HepG2 (cell line): ENCODE data around the gene METTL1. TPM values are rescaled to one million over a fixed set of nuclear protein-coding genes. Genes with fewer than 3 reads are reported as not detected.

Experiments used
- ESRRA ChIP-seq: sonication (generic); formaldehyde crosslinking; IDR thresholded peaks from 2 replicates; pipeline ENCODE4 v1.5.1; 2020; ENCODE audit warnings: mild to moderate bottlenecking, low read depth, missing genetic modification reagents
- KLF6 ChIP-seq: IDR thresholded peaks from 2 replicates; pipeline ENCODE4 v1.8.0; 2016; ENCODE audit warnings: missing biosample characterization, missing genetic modification reagents
- NFRKB ChIP-seq: fragments of 450-650 bp; IDR thresholded peaks from 2 replicates; pipeline ENCODE4 v1.6.1; 2017
- NR2C2 ChIP-seq: sonication (generic); formaldehyde crosslinking; IDR thresholded peaks from 2 replicates; pipeline ENCODE4 v1.4.0; 2020; ENCODE audit warnings: missing genetic modification reagents, mild to moderate bottlenecking, moderate library complexity, borderline replicate concordance
- NR2F1 ChIP-seq, 2 experiments: fragments of 450-650 bp in 1 of 2; formaldehyde crosslinking in 1 of 2; IDR thresholded peaks; 2 replicates each; pipeline versions ENCODE4 v1.5.0 to v1.6.1; 2016 to 2020; ENCODE audit warnings: mild to moderate bottlenecking in 1 of 2, missing compliant biosample characterization in 1 of 2, missing genetic modification reagents in 1 of 2, moderate library complexity in 1 of 2
- SP1 ChIP-seq, 2 experiments: fragments of 450-650 bp in 1 of 2; sonication (generic) in 1 of 2; formaldehyde crosslinking in 1 of 2; IDR thresholded peaks; 2 replicates each; pipeline versions ENCODE4 v1.4.0 to v1.6.1; 2016 to 2020; ENCODE audit warnings: missing genetic modification reagents in 1 of 2
- ZMYM4 ChIP-seq: sonication (generic); formaldehyde crosslinking; IDR thresholded peaks from 2 replicates; pipeline ENCODE4 v1.8.1; 2023; ENCODE audit warnings: mild to moderate bottlenecking, missing genetic modification reagents
- ZNF274 ChIP-seq: sonication (generic); formaldehyde crosslinking; IDR thresholded peaks from 2 replicates; pipeline ENCODE4 v1.5.1; 2020; ENCODE audit warnings: mild to moderate bottlenecking, missing genetic modification reagents
- ZNF709 ChIP-seq: sonication (generic); formaldehyde crosslinking; IDR thresholded peaks from 2 replicates; pipeline ENCODE4 v1.5.0; 2020; ENCODE audit warnings: mild to moderate bottlenecking, missing genetic modification reagents
- polyA plus RNA-seq, 8 experiments: library from polyadenylated mRNA; depleted of rRNA in 3 of 8; stranded (reverse) in 7 of 8; unstranded in 1 of 8; fragments of >200 nt; fragmentation: Illumina TruSeq in 4 of 8; extraction: Trizol in 4 of 8; gene quantifications; 2 replicates each; pipeline versions ENCODE4 v1.2.1 to v1.2.3, GENCODE V29; 2011 to 2016; ENCODE audit warnings: low read depth in 4 of 8, missing spikeins in 1 of 8, mixed read lengths in 1 of 8; ENCODE audit not compliant: insufficient read depth in 1 of 8
- total RNA-seq, 5 experiments: library from RNA; depleted of rRNA; stranded (reverse); fragments of >200 nt; fragmentation: Illumina TruSeq; extraction: Trizol; gene quantifications; 2 replicates each; pipeline ENCODE4 v1.2.3, GENCODE V29; 2016; ENCODE audit warnings: low read depth in 1 of 5
- TF ChIP-seq, protein P1 (sequence below): sonication (generic); formaldehyde crosslinking; IDR thresholded peaks from 2 replicates; pipeline ENCODE4 v1.4.0; 2020; ENCODE audit warnings: missing genetic modification reagents, mild to moderate bottlenecking, borderline replicate concordance
- TF ChIP-seq, protein P2 (sequence below): sonication (generic); formaldehyde crosslinking; conservative IDR thresholded peaks from 2 replicates; pipeline ENCODE4 v1.4.0; 2020; ENCODE audit warnings: missing genetic modification reagents
- TF ChIP-seq, protein P3 (sequence below): sonication (generic); formaldehyde crosslinking; IDR thresholded peaks from 2 replicates; pipeline ENCODE4 v1.5.1; 2020; ENCODE audit warnings: mild to moderate bottlenecking, missing genetic modification reagents, borderline replicate concordance
- TF ChIP-seq, protein P4 (sequence below): sonication (generic); formaldehyde crosslinking; IDR thresholded peaks from 2 replicates; pipeline ENCODE4 v1.5.0; 2020; ENCODE audit warnings: mild to moderate bottlenecking, missing genetic modification reagents
- TF ChIP-seq, protein P5 (sequence below): sonication (generic); formaldehyde crosslinking; conservative IDR thresholded peaks from 2 replicates; pipeline ENCODE4 v1.8.1; 2023; ENCODE audit warnings: missing genetic modification reagents

METTL1 gene
- total and polyA plus RNA-seq, 2 of the 13 experiments (the other 11 are each of a cell fraction or from before 2014, with no cell fraction given), result 34.7 to 36.9 TPM

DNA sequence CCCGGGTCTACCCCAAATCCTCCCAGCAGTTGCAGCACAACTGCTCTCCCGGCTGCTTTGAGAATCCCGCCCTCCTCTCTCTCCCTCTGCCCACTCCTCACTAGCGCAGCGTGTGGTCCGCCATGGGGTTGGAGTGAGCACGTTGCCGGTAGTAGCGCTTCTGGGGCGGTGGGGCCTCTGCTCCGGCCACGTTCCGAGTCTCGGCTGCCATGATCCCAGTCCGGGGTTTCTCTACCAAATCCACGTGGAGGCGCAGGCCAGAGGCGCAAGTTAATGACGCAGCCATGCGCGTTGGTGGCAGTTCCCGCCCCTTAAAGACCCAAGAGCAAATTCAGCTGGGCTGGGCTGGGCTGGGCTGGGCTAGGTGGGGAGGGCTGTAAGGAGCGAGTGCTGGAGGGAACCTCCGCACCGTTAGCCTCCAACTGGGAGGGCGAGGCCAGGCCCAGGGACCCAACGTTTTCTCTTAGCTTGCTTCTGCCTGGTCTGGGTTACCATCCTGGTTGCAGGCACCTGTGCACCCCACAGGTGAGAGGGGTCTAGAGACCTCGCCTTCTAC, at the start of gene METTL1 (continued):
- TF ChIP-seq, protein P1, sequence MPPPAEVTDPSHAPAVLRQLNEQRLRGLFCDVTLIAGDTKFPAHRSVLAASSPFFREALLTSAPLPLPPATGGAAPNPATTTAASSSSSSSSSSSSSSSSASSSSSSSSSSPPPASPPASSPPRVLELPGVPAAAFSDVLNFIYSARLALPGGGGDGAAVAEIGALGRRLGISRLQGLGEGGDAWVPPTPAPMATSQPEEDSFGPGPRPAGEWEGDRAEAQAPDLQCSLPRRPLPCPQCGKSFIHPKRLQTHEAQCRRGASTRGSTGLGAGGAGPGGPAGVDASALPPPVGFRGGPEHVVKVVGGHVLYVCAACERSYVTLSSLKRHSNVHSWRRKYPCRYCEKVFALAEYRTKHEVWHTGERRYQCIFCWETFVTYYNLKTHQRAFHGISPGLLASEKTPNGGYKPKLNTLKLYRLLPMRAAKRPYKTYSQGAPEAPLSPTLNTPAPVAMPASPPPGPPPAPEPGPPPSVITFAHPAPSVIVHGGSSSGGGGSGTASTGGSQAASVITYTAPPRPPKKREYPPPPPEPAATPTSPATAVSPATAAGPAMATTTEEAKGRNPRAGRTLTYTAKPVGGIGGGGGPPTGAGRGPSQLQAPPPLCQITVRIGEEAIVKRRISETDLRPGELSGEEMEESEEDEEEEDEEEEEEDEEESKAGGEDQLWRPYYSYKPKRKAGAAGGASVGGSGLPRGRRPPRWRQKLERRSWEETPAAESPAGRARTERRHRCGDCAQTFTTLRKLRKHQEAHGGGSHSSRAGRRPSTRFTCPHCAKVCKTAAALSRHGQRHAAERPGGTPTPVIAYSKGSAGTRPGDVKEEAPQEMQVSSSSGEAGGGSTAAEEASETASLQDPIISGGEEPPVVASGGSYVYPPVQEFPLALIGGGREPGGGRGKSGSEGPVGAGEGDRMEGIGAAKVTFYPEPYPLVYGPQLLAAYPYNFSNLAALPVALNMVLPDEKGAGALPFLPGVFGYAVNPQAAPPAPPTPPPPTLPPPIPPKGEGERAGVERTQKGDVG (CRISPR knock-in tag), result 0 out of 2 replicates have a peak, but pooled peaks have one; percentile 31
- TF ChIP-seq ESRRA (CRISPR knock-in tag) (peak; percentile 35; the same call in 1 of the 2 replicates), ZNF274 (CRISPR knock-in tag) (peak; percentile 42; the same call in 1 of the 2 replicates), NR2F1 (CRISPR knock-in tag; IDR thresholded peaks at IDR 0.05) (peak in 1 of 2 experiments; percentile 8; a peak in 1 of 4 replicates), KLF6 (CRISPR knock-in tag) (peak; percentile 27; the same call in 1 of the 2 replicates), ZMYM4 (CRISPR knock-in tag) (peak; percentile 95), NR2C2 (CRISPR knock-in tag) (peak; percentile 80), NFRKB (peak; percentile 75), ZNF709 (peak; percentile 92), SP1 (IDR thresholded peaks at IDR 0.05) (no peak), SP1 (CRISPR knock-in tag; IDR thresholded peaks at IDR 0.05) (peak; percentile 94)
- TF ChIP-seq, protein P2, sequence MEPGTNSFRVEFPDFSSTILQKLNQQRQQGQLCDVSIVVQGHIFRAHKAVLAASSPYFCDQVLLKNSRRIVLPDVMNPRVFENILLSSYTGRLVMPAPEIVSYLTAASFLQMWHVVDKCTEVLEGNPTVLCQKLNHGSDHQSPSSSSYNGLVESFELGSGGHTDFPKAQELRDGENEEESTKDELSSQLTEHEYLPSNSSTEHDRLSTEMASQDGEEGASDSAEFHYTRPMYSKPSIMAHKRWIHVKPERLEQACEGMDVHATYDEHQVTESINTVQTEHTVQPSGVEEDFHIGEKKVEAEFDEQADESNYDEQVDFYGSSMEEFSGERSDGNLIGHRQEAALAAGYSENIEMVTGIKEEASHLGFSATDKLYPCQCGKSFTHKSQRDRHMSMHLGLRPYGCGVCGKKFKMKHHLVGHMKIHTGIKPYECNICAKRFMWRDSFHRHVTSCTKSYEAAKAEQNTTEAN (CRISPR knock-in tag), result peak; percentile 53; the same call in 1 of the 2 replicates
- TF ChIP-seq, protein P3, sequence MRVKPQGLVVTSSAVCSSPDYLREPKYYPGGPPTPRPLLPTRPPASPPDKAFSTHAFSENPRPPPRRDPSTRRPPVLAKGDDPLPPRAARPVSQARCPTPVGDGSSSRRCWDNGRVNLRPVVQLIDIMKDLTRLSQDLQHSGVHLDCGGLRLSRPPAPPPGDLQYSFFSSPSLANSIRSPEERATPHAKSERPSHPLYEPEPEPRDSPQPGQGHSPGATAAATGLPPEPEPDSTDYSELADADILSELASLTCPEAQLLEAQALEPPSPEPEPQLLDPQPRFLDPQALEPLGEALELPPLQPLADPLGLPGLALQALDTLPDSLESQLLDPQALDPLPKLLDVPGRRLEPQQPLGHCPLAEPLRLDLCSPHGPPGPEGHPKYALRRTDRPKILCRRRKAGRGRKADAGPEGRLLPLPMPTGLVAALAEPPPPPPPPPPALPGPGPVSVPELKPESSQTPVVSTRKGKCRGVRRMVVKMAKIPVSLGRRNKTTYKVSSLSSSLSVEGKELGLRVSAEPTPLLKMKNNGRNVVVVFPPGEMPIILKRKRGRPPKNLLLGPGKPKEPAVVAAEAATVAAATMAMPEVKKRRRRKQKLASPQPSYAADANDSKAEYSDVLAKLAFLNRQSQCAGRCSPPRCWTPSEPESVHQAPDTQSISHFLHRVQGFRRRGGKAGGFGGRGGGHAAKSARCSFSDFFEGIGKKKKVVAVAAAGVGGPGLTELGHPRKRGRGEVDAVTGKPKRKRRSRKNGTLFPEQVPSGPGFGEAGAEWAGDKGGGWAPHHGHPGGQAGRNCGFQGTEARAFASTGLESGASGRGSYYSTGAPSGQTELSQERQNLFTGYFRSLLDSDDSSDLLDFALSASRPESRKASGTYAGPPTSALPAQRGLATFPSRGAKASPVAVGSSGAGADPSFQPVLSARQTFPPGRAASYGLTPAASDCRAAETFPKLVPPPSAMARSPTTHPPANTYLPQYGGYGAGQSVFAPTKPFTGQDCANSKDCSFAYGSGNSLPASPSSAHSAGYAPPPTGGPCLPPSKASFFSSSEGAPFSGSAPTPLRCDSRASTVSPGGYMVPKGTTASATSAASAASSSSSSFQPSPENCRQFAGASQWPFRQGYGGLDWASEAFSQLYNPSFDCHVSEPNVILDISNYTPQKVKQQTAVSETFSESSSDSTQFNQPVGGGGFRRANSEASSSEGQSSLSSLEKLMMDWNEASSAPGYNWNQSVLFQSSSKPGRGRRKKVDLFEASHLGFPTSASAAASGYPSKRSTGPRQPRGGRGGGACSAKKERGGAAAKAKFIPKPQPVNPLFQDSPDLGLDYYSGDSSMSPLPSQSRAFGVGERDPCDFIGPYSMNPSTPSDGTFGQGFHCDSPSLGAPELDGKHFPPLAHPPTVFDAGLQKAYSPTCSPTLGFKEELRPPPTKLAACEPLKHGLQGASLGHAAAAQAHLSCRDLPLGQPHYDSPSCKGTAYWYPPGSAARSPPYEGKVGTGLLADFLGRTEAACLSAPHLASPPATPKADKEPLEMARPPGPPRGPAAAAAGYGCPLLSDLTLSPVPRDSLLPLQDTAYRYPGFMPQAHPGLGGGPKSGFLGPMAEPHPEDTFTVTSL (CRISPR knock-in tag), result peak; percentile 22; the same call in 1 of the 2 replicates
- TF ChIP-seq, protein P4, sequence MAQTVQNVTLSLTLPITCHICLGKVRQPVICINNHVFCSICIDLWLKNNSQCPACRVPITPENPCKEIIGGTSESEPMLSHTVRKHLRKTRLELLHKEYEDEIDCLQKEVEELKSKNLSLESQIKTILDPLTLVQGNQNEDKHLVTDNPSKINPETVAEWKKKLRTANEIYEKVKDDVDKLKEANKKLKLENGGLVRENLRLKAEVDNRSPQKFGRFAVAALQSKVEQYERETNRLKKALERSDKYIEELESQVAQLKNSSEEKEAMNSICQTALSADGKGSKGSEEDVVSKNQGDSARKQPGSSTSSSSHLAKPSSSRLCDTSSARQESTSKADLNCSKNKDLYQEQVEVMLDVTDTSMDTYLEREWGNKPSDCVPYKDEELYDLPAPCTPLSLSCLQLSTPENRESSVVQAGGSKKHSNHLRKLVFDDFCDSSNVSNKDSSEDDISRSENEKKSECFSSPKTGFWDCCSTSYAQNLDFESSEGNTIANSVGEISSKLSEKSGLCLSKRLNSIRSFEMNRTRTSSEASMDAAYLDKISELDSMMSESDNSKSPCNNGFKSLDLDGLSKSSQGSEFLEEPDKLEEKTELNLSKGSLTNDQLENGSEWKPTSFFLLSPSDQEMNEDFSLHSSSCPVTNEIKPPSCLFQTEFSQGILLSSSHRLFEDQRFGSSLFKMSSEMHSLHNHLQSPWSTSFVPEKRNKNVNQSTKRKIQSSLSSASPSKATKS (CRISPR knock-in tag), result no peak
- TF ChIP-seq, protein P5, sequence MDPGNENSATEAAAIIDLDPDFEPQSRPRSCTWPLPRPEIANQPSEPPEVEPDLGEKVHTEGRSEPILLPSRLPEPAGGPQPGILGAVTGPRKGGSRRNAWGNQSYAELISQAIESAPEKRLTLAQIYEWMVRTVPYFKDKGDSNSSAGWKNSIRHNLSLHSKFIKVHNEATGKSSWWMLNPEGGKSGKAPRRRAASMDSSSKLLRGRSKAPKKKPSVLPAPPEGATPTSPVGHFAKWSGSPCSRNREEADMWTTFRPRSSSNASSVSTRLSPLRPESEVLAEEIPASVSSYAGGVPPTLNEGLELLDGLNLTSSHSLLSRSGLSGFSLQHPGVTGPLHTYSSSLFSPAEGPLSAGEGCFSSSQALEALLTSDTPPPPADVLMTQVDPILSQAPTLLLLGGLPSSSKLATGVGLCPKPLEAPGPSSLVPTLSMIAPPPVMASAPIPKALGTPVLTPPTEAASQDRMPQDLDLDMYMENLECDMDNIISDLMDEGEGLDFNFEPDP (CRISPR knock-in tag), result peak; percentile 98; the same call in 1 of the 2 replicates
